Kidney epithelial cell (primary cell): ENCODE measurements around the gene LRP1-AS. TPM values are rescaled to one million over a fixed set of nuclear protein-coding genes. Genes with fewer than 3 reads are reported as not detected.

ENCODE experiments used
- DNase-seq: peaks from one replicate; pipeline ENCODE4 v3.0.0-alpha.2; 2010; ENCODE audit warnings: low read depth
- H3K27me3 ChIP-seq: 2 replicates; pipeline ENCODE4 v1.6.0; 2011; ENCODE audit warnings: low read length; ENCODE audit not compliant: control insufficient read depth, insufficient read depth
- H3K36me3 ChIP-seq: 2 replicates; pipeline ENCODE4 v1.5.1; 2011; ENCODE audit warnings: low read length; ENCODE audit not compliant: control insufficient read depth, insufficient read depth
- H3K4me3 ChIP-seq: 2 replicates; pipeline ENCODE4 v1.5.1; 2011; ENCODE audit warnings: low read depth, mild to moderate bottlenecking, control low read depth, low read length
- total RNA-seq: library from RNA; depleted of rRNA; stranded (reverse); fragments of >200 nt; gene quantifications from 2 replicates; pipeline ENCODE4 v1.2.3, GENCODE V29; 2015
- TF ChIP-seq, protein P1 (sequence below): IDR thresholded peaks from 2 replicates; pipeline ENCODE4 v1.5.1; 2011; ENCODE audit warnings: mild to moderate bottlenecking, moderate library complexity, low read length, control low read depth, inconsistent platforms; ENCODE audit not compliant: insufficient read depth, poor library complexity, severe bottlenecking

Gene LRP1-AS
- total RNA-seq, 1 donor from 2014 or later, result not detected

DNA sequence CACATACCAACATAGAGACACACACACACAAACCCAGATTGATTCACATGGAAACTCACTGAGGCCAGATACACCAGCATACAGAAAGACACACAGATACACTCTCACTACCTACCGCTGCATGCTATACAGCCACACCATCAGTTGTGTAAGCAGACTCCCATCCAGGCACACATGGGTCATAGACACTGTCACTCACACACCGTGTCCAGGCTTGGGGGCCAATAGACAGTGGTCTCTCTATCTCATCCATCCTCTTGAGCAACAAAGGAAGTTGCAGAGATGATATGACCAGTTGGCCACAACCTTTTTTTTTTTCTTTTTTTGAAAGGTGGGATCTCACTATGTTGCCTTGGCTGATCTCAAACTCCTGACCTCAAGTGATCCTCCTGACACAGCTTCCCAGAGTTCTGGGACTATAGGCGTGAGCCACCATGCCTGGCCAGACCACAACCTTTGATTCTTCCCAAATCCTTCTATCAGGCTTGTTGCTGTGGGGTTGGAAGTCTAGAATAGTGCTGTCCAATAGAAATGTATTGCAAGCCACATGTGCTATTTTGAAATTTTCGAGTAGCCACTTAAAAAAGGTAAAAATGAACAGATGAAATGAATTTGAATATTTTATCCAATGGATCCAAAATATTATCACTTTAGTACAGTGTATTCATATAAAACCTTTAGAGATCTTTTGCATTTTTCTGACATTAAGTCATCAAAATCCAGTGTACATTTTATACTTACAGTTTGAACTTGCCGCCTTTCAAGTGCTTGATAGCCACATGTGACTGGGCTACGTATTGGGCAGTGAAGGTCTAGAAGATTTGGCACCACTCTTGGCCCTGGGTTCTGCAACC, 7.4 kb downstream of the LRP1-AS start:
- Histone ChIP-seq H3K36me3 (no peaks in the 10 kb centered on the region), H3K27me3 (no peaks in the 10 kb centered on the region), H3K4me3 (no peak overlapping the region)
- TF ChIP-seq, protein P1, sequence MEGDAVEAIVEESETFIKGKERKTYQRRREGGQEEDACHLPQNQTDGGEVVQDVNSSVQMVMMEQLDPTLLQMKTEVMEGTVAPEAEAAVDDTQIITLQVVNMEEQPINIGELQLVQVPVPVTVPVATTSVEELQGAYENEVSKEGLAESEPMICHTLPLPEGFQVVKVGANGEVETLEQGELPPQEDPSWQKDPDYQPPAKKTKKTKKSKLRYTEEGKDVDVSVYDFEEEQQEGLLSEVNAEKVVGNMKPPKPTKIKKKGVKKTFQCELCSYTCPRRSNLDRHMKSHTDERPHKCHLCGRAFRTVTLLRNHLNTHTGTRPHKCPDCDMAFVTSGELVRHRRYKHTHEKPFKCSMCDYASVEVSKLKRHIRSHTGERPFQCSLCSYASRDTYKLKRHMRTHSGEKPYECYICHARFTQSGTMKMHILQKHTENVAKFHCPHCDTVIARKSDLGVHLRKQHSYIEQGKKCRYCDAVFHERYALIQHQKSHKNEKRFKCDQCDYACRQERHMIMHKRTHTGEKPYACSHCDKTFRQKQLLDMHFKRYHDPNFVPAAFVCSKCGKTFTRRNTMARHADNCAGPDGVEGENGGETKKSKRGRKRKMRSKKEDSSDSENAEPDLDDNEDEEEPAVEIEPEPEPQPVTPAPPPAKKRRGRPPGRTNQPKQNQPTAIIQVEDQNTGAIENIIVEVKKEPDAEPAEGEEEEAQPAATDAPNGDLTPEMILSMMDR, result no peak
- DNase-seq, result no peak

DNA sequence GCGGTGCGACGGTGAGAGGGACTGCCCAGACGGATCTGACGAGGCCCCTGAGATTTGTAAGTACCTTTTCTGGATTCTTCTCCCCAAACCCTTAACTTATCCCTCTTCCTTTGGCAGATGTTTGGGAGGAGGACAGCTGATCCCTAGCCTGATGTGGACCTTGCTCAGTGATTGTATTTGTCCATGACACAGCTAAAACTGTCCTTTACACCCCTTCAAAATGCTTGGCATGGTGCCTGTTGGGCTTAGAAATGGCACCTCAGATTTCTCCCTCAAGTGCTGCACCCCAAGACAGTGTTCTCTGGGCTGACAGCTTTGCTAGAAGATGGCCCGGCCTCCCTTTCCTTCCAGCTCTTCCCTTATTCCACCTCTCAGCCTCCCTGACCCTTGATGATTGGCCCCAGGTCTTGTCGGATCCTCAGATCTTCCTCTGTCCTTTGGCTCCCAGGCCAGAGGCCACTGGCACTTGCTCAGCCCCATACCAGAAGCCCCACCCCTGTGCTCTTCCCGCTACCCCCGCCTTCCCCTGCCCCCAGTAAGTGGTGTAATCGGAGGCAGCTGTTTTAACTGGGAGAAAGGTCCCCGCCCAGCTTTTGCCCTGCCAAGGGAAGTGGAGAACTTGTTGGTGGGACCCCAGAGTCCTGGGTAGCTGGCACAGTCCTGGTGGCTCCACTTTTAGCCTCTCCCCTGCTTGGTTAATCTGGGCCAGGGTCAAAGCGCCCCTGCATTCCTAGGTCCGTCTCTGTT, 8.7 kb downstream of the LRP1-AS start:
- Histone ChIP-seq H3K36me3 (no peaks in the 10 kb centered on the region), H3K27me3 (no peaks in the 10 kb centered on the region), H3K4me3 (no peak overlapping the region)
- no peak for DNase-seq
- TF ChIP-seq, protein P1, result no peak

DNA sequence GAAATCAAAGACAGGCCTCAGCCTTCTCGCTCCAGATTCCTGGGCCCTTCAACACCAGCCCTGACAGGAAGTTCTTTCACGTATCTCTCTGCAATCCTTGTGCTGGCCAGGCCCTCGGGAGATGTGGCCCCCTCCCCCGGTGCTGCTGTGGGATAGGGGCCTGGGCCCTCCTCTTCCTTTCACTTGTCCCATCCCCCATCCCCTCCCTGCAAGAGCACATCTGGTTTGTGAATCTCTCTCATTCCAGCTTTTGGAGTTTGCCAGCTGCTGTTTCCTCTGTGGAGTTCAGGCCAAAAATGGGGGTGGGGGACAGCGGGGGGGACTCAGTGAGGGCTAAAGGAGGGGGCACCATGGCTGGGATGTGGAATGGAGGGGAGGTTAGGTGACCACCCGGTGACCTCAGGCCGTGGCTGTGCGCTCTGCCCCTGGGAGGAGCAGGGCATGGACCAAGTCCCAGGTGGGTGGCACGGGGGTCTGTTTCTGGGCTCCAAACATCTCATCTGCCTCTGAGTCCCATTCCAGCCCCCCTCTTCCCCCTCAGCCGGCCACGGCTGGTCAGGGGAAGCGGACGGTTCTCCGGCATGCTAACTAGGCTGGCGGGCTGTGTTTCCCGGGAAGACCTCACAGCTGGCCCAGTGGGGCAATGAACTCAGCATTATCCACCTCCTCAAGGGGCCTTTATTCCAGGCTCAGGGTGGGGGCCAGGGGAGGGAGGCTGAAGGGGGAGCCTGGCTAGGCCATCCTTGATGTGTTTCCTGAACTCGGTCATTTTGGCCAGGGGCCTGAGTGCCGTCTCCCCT, 11.7 kb downstream of the LRP1-AS start:
- Histone ChIP-seq H3K27me3 (no peaks in the 10 kb centered on the region), H3K4me3 (no peak overlapping the region), H3K36me3 (no peaks in the 10 kb centered on the region)
- no peak for DNase-seq
- TF ChIP-seq, protein P1, result no peak

DNA sequence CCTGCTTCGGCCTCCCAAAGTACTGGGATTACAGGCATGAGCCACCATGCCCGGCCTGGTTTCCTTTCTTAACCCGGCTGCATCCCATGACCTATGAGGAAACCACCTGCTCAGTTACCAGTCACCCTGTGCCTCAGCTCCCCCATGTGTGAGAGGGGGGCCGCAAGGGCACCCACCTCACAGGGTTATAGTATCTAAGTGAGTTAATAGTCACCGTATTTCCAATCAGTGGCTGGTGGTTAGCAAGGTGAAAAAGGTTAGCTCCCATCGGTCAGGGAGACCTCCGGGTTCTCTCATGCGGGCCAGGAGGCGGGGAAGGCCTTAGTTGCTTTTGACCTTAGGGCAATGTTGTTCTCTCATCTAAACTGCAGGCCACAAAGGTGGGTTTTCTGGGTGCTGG, 12.5 kb downstream of the LRP1-AS start:
- Histone ChIP-seq H3K36me3 (no peaks in the 10 kb centered on the region), H3K4me3 (no peak overlapping the region), H3K27me3 (no peaks in the 10 kb centered on the region)
- TF ChIP-seq, protein P1, result no peak
- DNase-seq, result no peak

DNA sequence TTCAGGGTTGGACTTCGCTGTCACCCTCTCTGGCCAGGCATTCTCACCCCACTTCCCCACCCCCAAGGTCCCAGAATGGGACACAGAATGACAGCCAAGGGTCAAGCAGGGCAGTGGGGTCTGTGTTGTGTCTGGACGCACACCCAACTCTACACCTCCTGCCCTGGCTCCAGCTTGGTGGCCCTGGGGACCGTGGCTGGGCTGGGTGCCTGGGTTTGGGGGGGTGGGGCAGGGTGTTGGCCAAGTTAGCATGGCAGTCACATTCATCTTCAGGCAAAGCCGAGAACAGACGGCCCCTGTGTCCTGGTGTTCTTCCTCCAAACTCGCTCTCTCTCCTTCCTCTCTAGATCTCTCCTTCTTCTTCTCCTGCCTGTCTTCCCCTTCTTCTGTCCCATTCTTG, 13.5 kb downstream of the LRP1-AS start:
- no peak for DNase-seq
- no peaks in the 10 kb centered on the region for H3K36me3 ChIP-seq
- TF ChIP-seq, protein P1, result no peak
- no peak overlapping the region for H3K4me3 ChIP-seq
- no peaks in the 10 kb centered on the region for H3K27me3 ChIP-seq
